ENCODE results near the gene MFSD1. TPM values are rescaled to one million over a fixed set of nuclear protein-coding genes. Genes with fewer than 3 reads are reported as not detected.
A peak's percentile ranks its signal among the peaks of the same experiment; 100 is the strongest.

Gene MFSD1, protein sequence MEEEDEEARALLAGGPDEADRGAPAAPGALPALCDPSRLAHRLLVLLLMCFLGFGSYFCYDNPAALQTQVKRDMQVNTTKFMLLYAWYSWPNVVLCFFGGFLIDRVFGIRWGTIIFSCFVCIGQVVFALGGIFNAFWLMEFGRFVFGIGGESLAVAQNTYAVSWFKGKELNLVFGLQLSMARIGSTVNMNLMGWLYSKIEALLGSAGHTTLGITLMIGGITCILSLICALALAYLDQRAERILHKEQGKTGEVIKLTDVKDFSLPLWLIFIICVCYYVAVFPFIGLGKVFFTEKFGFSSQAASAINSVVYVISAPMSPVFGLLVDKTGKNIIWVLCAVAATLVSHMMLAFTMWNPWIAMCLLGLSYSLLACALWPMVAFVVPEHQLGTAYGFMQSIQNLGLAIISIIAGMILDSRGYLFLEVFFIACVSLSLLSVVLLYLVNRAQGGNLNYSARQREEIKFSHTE
- total RNA-seq: 49.1 TPM

DNA sequence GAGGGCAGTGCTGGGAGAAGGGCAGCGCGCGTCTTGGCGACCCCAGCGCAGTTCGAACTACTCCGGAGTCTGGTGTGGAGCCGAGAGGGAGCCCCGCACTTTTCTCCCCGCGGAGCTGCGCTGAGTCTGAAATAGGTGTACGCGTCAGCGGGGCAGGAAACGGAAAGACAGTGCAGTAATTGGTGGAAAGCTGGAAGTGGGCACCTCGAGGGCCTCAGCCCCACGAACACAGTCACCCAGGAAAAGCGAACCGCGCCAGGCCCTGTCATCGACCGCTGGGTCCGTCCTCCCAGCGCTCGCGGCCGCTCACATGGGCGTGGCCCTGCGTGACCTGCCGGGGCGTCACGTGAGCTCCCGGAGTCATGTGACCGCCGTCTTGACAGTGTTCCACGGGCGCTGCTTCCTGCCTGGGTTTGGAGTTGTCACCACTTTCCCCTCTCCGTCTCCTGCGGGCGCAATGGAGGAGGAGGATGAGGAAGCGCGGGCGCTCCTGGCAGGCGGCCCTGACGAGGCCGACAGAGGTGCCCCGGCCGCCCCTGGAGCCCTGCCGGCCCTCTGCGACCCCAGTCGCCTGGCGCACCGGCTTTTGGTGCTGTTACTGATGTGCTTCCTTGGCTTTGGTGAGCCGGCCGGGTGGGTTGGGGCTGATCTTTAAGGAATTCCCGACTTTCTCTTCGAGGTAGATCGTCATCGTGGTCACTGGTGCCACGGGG, at the start of gene MFSD1:
Gene MFSD1 (plus strand): TSS at position 359 of the 713 bp plus-strand sequence. CDS start 99 bp downstream, at position 458.
- no peaks in the 10 kb centered on the region for H3K27me3 ChIP-seq (ENCODE audit: control insufficient read depth in 3 of 3, insufficient read depth in 3 of 3, low read length in 3 of 3)
- peak within 1 kb of the TSS; percentile 86 to 97 (median 93) for H3K4me3 ChIP-seq (ENCODE audit: low read length in 3 of 3)
- H3K36me3 ChIP-seq (ENCODE audit: control insufficient read depth in 3 of 3, insufficient read depth in 3 of 3, low read length in 3 of 3): peaks cover 0 to 10% (median 5%) of the 10 kb centered on the region in 3 donors
- peak within 1 kb of the TSS; percentile 93 to 96 (median 94) for H3K9ac ChIP-seq (ENCODE audit: low read depth in 1 of 3, low read length in 3 of 3)
- peaks cover 10 to 18% (median 14%) of the 10 kb centered on the region in 3 donors for H3K4me1 ChIP-seq (ENCODE audit: control insufficient read depth in 3 of 3, insufficient read depth in 3 of 3, low read length in 3 of 3)
- H3K9me3 ChIP-seq (ENCODE audit: control insufficient read depth in 3 of 3, low read length in 3 of 3): no peaks in the 10 kb centered on the region
- H3K27ac ChIP-seq (ENCODE audit: low read depth, low read length): peak within 1 kb of the TSS; percentile 93

DNA sequence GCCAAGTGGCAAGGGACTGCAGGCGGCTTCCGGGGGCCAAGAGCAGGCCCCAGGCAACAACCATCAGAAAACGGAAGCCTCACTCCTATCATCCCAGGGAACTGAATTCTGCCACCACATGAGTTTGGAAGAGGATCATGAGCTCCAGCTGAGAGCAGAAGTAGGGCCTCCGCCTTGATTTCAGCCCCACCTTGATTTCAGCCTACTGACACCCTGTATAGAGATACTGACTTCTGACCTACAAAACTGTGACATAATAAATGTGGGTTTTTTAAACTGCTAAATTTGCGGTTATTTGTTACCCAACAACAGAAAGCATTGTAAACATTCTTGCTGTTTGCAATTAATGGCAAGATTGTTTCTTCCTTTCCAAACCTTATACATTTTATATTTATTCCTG, 48.0 kb upstream of the MFSD1 start:
- H3K9me3 ChIP-seq (ENCODE audit: control insufficient read depth in 3 of 3, low read length in 3 of 3): no peaks in the 10 kb centered on the region
- no peak overlapping the region for H3K4me3 ChIP-seq (ENCODE audit: low read length in 3 of 3)
- no peaks in the 10 kb centered on the region for H3K4me1 ChIP-seq (ENCODE audit: control insufficient read depth in 3 of 3, insufficient read depth in 3 of 3, low read length in 3 of 3)
- H3K9ac ChIP-seq (ENCODE audit: low read depth in 1 of 3, low read length in 3 of 3): no peak overlapping the region
- H3K27ac ChIP-seq (ENCODE audit: low read depth, low read length): no peak overlapping the region
- H3K36me3 ChIP-seq (ENCODE audit: control insufficient read depth in 3 of 3, insufficient read depth in 3 of 3, low read length in 3 of 3): peaks cover 0 to 3% (median 0%) of the 10 kb centered on the region in 3 donors
- H3K27me3 ChIP-seq (ENCODE audit: control insufficient read depth in 3 of 3, insufficient read depth in 3 of 3, low read length in 3 of 3): no peaks in the 10 kb centered on the region

DNA sequence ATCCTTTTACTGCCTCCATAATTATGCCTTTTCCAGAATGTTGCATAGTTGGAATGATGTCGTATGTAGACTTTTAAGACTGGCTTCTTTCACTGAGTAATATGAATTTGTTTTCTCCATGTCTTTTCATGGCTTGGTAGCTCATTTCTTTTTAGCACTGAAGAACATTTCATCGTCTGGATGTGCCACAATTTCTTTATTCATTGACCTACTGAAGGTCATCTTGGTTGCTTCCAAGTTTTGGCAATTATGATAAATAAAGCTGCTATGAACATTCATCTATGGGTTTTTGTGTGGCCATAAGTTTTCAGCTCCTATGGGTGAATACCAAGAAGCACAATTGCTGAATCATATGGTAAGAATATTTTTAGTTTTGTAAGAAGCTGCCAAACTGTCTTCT, 46.4 kb upstream of the MFSD1 start:
- Histone ChIP-seq H3K4me3 (ENCODE audit: low read length in 3 of 3) (no peak overlapping the region), H3K9ac (ENCODE audit: low read depth in 1 of 3, low read length in 3 of 3) (no peak overlapping the region), H3K9me3 (ENCODE audit: control insufficient read depth in 3 of 3, low read length in 3 of 3) (no peaks in the 10 kb centered on the region), H3K27ac (ENCODE audit: low read depth, low read length) (no peak overlapping the region), H3K27me3 (ENCODE audit: control insufficient read depth in 3 of 3, insufficient read depth in 3 of 3, low read length in 3 of 3) (no peaks in the 10 kb centered on the region), H3K4me1 (ENCODE audit: control insufficient read depth in 3 of 3, insufficient read depth in 3 of 3, low read length in 3 of 3) (no peaks in the 10 kb centered on the region), H3K36me3 (ENCODE audit: control insufficient read depth in 3 of 3, insufficient read depth in 3 of 3, low read length in 3 of 3) (no peaks in the 10 kb centered on the region)

DNA sequence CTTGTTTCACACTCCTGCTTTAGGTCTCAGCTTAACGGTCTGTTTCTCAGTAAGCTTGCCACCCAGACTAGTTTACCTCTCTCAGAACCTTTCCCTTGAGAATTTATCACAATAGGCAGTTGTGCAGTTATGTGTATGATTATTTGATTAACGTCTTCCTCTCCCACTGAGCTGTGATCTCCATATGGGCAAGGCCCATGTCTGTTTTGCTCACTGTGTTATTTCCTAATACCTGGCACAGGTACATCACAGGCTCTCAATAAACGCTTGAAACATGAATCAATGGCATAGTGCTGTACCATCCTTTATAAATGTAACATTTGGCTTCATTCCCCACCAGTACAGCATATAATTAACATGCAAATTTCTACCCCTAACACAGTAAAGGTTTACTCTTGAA, 40.5 kb upstream of the MFSD1 start:
- no peak overlapping the region for H3K4me3 ChIP-seq (ENCODE audit: low read length in 3 of 3)
- no peak overlapping the region for H3K27ac ChIP-seq (ENCODE audit: low read depth, low read length)
- no peaks in the 10 kb centered on the region for H3K9me3 ChIP-seq (ENCODE audit: control insufficient read depth in 3 of 3, low read length in 3 of 3)
- H3K27me3 ChIP-seq (ENCODE audit: control insufficient read depth in 3 of 3, insufficient read depth in 3 of 3, low read length in 3 of 3): no peaks in the 10 kb centered on the region
- peaks cover 0 to 5% (median 3%) of the 10 kb centered on the region in 3 donors for H3K4me1 ChIP-seq (ENCODE audit: control insufficient read depth in 3 of 3, insufficient read depth in 3 of 3, low read length in 3 of 3)
- H3K9ac ChIP-seq (ENCODE audit: low read depth in 1 of 3, low read length in 3 of 3): no peak overlapping the region
- no peaks in the 10 kb centered on the region for H3K36me3 ChIP-seq (ENCODE audit: control insufficient read depth in 3 of 3, insufficient read depth in 3 of 3, low read length in 3 of 3)

DNA sequence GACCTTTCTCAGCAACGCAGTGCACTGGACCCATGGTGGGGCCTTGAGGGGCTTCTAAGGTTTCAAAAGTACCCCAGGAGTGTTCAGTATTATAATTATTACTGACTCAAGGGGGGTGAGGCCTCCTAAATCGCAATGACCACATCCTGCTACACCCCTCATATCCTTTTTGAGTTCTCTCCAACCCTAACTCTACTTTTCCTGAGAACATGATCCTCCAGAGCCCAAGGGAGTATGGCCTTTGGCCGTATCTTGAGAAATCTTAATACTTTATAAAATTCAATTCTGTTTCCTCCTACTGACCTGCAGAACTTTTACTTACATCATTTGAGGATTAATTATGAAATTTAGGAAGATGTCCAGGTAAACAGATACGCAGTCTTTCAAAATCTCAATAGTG, 39.2 kb upstream of the MFSD1 start:
- Histone ChIP-seq H3K9me3 (ENCODE audit: control insufficient read depth in 3 of 3, low read length in 3 of 3) (no peaks in the 10 kb centered on the region), H3K36me3 (ENCODE audit: control insufficient read depth in 3 of 3, insufficient read depth in 3 of 3, low read length in 3 of 3) (no peaks in the 10 kb centered on the region), H3K9ac (ENCODE audit: low read depth in 1 of 3, low read length in 3 of 3) (no peak overlapping the region), H3K27ac (ENCODE audit: low read depth, low read length) (no peak overlapping the region), H3K27me3 (ENCODE audit: control insufficient read depth in 3 of 3, insufficient read depth in 3 of 3, low read length in 3 of 3) (no peaks in the 10 kb centered on the region), H3K4me3 (ENCODE audit: low read length in 3 of 3) (no peak overlapping the region), H3K4me1 (ENCODE audit: control insufficient read depth in 3 of 3, insufficient read depth in 3 of 3, low read length in 3 of 3) (peaks cover under 1 to 6% (median 3%) of the 10 kb centered on the region in 3 donors)

DNA sequence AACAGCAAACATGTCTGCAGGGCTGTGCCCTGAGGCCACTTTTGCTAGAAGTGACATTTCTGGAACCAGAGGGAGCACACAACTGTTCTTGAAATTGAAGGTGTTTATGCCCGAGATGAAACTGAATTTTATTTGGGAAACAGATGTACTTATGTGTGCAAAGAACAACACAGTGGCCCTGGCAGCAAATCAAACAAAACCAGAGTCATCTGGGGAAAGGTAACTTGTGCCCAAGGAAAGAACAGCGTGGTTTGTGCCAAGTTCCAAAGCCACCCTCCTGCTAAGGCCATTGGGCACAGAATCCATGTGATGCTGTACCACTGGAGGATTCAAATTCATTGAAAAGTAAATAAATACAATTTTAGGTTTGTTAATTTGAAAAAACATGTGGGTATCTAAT, 38.4 kb upstream of the MFSD1 start:
- no peaks in the 10 kb centered on the region for H3K36me3 ChIP-seq (ENCODE audit: control insufficient read depth in 3 of 3, insufficient read depth in 3 of 3, low read length in 3 of 3)
- H3K9ac ChIP-seq (ENCODE audit: low read depth in 1 of 3, low read length in 3 of 3): no peak overlapping the region
- H3K4me1 ChIP-seq (ENCODE audit: control insufficient read depth in 3 of 3, insufficient read depth in 3 of 3, low read length in 3 of 3): peaks cover 8 to 13% (median 9%) of the 10 kb centered on the region in 3 donors
- no peak overlapping the region for H3K27ac ChIP-seq (ENCODE audit: low read depth, low read length)
- no peaks in the 10 kb centered on the region for H3K9me3 ChIP-seq (ENCODE audit: control insufficient read depth in 3 of 3, low read length in 3 of 3)
- H3K27me3 ChIP-seq (ENCODE audit: control insufficient read depth in 3 of 3, insufficient read depth in 3 of 3, low read length in 3 of 3): no peaks in the 10 kb centered on the region
- no peak overlapping the region for H3K4me3 ChIP-seq (ENCODE audit: low read length in 3 of 3)

DNA sequence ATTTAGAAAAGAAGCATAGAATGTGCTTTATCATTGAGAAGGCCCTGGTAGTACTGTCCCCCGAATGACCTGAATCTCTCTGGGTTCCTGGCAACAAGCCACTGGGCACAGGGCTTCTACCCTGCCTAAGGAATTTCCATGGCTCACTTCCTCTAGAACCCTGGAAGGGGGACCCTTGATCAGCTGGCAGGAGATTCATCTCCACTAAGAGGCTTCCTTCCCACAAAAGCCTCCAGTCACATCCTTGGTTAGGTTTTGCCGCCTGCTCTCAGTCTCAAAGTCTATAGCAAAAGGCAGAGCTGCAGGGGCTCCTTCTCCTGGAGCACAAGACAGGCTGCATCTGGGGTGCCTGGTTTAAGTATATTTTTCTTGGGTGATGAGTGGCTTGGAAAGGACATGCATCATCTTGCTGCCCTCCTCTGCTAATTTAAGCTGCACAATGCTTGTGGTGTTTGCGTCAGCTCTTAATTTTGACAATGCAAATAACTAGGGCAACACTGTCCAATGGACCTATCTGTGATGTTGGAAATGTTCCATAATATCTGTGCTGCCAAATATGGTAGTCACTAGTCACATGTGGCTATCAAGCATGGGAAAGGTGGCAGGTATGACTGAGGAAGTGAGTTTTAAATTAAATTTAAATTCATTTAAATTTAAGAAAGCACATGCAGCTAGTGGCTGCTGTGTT, 36.2 kb upstream of the MFSD1 start:
- H3K4me1 ChIP-seq (ENCODE audit: control insufficient read depth in 3 of 3, insufficient read depth in 3 of 3, low read length in 3 of 3): peaks cover 14 to 25% (median 18%) of the 10 kb centered on the region in 3 donors
- H3K27ac ChIP-seq (ENCODE audit: low read depth, low read length): no peak overlapping the region
- no peaks in the 10 kb centered on the region for H3K36me3 ChIP-seq (ENCODE audit: control insufficient read depth in 3 of 3, insufficient read depth in 3 of 3, low read length in 3 of 3)
- H3K27me3 ChIP-seq (ENCODE audit: control insufficient read depth in 3 of 3, insufficient read depth in 3 of 3, low read length in 3 of 3): no peaks in the 10 kb centered on the region
- no peaks in the 10 kb centered on the region for H3K9me3 ChIP-seq (ENCODE audit: control insufficient read depth in 3 of 3, low read length in 3 of 3)
- no peak overlapping the region for H3K9ac ChIP-seq (ENCODE audit: low read depth in 1 of 3, low read length in 3 of 3)
- no peak overlapping the region for H3K4me3 ChIP-seq (ENCODE audit: low read length in 3 of 3)

DNA sequence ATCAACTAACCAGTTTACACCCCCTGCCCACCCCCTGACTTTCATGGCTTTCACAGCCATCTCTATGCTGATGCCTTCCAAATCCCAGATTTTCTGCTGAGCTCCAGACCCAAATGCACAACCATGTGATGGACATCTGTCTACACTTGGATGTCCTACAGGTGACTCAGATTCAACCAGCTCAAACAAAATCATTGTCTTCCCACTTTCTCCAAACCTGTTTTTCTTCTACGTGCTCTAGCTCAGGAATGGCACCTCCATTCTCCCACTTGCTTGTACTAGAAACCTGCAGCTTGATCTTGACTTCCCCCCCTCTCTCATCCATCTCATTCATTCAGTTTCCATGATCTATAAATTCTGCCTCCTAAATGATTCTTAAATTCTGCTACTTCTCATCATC, 35.5 kb upstream of the MFSD1 start:
- H3K4me3 ChIP-seq (ENCODE audit: low read length in 3 of 3): no peak overlapping the region
- no peaks in the 10 kb centered on the region for H3K9me3 ChIP-seq (ENCODE audit: control insufficient read depth in 3 of 3, low read length in 3 of 3)
- H3K9ac ChIP-seq (ENCODE audit: low read depth in 1 of 3, low read length in 3 of 3): no peak overlapping the region
- H3K27ac ChIP-seq (ENCODE audit: low read depth, low read length): no peak overlapping the region
- no peaks in the 10 kb centered on the region for H3K36me3 ChIP-seq (ENCODE audit: control insufficient read depth in 3 of 3, insufficient read depth in 3 of 3, low read length in 3 of 3)
- peaks cover 14 to 27% (median 18%) of the 10 kb centered on the region in 3 donors for H3K4me1 ChIP-seq (ENCODE audit: control insufficient read depth in 3 of 3, insufficient read depth in 3 of 3, low read length in 3 of 3)
- no peaks in the 10 kb centered on the region for H3K27me3 ChIP-seq (ENCODE audit: control insufficient read depth in 3 of 3, insufficient read depth in 3 of 3, low read length in 3 of 3)

DNA sequence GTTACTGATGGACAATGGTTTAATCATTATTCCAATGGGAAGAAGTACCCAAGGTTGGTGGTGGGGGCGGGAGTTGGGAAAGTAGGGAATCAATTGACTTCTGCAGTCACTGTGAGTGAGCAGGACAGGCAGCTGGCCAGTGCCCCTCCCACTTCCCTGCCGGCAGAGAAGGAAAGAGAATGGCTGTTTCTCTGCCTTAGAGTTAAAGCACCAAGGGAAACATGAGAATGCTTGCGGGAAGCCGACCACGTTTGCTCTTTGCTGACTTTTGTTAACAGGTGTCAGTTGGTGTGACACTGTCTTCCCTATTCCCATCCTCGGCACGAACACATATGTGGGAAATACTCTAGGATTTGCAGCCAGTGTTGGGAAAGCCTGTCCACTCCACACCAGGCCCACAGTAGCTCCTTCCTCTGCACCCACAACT, 33.5 kb upstream of the MFSD1 start:
- H3K27me3 ChIP-seq (ENCODE audit: control insufficient read depth in 3 of 3, insufficient read depth in 3 of 3, low read length in 3 of 3): no peaks in the 10 kb centered on the region
- peak overlapping the region; percentile 75 for H3K27ac ChIP-seq (ENCODE audit: low read depth, low read length)
- H3K9me3 ChIP-seq (ENCODE audit: control insufficient read depth in 3 of 3, low read length in 3 of 3): no peaks in the 10 kb centered on the region
- peak overlapping the region in 2 of 3 donors; percentile 5 to 37 for H3K9ac ChIP-seq (ENCODE audit: low read depth in 1 of 3, low read length in 3 of 3)
- peaks cover 13 to 25% (median 18%) of the 10 kb centered on the region in 3 donors for H3K4me1 ChIP-seq (ENCODE audit: control insufficient read depth in 3 of 3, insufficient read depth in 3 of 3, low read length in 3 of 3)
- H3K4me3 ChIP-seq (ENCODE audit: low read length in 3 of 3): peak overlapping the region; percentile 2 to 61 (median 60)
- no peaks in the 10 kb centered on the region for H3K36me3 ChIP-seq (ENCODE audit: control insufficient read depth in 3 of 3, insufficient read depth in 3 of 3, low read length in 3 of 3)

All from skeletal muscle tissue (tissue), 4 donors.